GM18508 (cell line): Measurements from ENCODE around the gene ACCS.

Source experiments
- ATAC-seq: cut with Tn5 transposase; IDR thresholded peaks from one replicate; pipeline ENCODE4 v1.9.1; 2021; ENCODE audit warnings: moderate number of reproducible peaks; ENCODE audit not compliant: insufficient read depth, unreplicated experiment

The ACCS gene

GRCh38 chr11:44083906-44084305 is 17.8 kb downstream of the ACCS start:
- ATAC-seq = no peak

DNA sequence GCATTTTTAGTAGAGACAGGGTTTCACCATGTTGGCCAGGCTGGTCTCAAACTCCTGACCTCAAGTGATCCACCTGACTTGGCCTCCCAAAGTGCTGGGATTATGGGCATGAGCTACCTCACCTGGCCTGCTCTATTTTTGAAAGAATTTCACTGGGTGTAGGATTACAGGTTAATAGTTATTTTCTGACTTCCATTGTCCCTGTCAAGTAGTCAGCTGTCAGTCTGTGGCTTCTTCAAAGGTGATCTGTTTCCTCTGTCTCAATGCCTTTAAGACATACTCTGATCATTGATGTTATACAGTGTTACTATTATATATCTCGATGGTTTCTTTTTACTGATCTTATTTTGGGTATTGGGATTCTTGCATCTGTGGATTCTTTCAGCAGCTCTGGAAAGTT is 19.3 kb downstream of the ACCS start:
- no peak for ATAC-seq

- ATAC-seq = no peak
Measured at GRCh38 chr11:44088377-44088776, 22.3 kb downstream of the ACCS start.

DNA sequence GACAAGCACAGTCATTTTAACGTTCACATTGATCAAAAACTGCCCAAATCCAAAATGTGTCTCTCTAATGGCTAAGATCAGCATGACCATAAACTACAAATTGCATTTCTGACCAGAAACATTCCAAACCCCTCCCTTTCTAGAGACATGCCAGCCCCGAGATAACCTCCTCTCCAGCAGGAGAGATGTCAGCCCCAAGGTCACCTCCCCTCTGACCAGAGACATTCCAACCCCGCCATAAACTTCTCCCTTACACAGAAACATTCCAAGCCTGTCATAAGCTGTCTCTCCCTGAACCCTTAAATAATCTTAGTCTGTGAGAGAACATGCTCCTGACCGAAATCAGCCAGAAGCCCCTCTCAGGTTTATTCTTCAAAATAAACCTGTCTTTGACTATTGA is 22.8 kb downstream of the ACCS start:
- ATAC-seq = no peak

GRCh38 chr11:44090539-44090938 is 24.5 kb downstream of the ACCS start:
- no peak for ATAC-seq

DNA sequence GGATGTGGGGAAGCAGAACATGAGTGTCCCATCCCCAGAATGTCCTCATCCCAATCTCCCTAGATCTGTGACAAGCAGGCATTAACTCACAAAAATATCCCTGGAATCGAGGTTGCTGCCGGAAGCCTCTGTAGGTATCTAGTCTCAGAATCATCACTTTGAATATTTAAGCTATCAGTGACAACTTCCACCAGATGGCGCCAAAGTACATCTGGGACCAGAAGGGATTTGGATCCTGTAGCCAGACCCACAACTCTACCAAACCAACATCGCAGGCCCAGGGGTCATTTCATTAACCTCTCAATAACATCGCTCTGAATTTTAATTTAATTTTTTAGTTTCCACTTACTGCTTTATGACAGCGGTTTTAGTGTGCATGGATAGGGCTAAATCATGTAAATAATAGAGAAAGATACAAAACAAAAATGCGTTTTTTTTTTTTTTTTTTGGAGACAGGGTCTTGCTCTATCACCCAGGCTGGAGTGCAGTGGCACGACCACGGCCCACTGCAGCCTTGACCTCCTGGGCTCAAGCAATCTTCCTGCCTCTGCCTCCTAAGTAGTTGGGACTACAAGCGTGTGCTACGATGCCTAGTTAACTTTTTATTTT is 28.3 kb downstream of the ACCS start:
- ATAC-seq = no peak

DNA sequence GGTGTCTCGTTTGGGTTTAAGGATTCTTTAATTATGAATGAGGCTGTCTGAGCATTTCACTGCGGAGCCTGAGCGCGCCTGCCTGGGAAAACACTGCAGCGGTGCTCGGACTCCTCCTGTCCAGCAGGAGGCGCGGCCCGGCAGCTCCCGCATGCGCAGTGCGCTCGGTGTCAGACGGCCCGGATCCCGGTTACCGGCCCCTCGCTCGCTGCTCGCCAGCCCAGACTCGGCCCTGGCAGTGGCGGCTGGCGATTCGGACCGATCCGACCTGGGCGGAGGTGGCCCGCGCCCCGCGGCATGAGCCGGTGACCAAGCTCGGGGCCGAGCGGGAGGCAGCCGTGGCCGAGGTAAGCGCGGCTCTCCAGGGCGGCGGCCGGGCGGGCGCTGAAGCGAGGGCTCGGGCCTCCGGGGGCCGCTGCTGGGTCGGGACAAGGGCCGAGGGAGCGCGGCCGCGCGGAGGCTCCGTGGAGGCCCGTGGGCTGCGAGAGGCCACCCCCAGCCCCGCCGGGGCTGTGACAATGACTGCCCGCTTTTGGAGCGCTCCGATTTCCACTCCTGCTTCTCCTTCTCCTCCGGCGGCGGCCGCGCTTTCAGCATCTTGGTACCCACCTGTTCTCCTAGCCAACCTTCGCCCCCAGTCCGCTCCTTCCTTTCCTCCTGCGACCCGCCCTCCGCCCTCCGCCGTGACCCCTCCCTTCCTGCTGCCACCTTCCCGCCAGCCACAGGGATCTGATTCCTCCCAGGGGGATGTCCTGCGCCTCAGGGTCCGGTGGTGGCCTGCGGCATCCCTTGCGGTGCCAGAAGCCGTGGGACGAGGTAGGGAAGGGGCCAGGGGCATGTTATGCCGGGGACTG is 29.7 kb downstream of the ACCS start, which contains the start of gene EXT2:
EXT2 (plus strand) TSS at position 173 of the 854 bp plus-strand sequence. CDS start 12,035 bp downstream, outside the sequence.
- ATAC-seq = peak; percentile 52

DNA sequence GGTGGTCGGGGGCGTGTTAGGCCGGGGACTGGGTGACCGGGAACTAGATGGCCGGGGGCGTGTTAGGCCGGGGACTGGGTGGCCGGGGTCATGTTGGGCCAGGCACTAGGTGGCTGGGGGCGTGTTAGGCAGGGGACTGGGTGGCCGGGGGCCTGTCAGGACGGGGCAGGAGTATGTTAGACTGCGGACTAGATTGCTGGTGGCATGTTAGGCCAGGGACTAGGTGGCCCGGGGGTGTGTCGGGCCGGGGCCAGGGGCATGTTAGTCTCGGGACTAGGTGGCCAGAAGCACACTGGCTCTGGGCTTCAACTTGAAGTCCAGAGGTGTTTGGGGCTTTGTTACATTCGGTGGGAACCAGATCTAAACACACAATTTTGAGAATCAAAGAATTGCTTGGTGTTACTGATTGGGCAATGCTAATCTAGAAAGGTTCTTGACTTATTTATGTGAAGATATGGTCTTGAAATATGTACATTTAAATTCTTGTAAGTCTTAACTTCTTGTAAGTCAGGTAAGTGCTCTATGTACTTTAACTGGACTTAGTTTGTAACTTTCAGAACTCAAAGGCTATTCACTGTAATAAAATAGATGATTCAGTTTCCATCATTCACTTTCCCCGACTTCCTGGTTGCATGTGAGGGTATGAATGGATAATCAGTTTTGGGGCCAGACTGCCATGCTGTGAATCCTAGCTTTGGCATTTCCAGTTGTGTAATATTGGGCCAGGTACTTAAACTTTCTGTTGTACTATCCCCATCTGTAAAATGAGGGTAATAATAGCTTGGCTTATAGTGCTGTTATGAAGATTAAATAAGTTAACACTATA is 30.5 kb downstream of the ACCS start:
- no peak for ATAC-seq

DNA sequence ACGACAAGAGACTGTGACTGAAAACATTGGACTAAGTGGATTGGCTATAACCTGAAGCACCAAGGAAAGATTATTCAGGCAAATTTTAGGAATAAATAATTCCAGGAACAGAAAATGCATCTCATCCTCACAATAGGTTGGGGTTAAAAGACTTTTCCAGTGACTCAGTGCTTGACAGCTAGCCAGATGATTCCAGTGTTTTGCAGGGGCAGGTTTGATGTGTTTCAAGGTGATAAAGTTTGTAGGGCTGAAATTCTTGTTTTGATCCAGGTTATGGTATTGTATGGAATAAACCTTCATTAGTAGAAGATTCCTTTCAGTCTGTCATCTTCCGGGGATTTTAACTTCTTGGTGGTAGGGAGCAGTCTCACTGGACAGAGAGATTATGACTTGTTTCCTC is 31.8 kb downstream of the ACCS start:
- no peak for ATAC-seq

DNA sequence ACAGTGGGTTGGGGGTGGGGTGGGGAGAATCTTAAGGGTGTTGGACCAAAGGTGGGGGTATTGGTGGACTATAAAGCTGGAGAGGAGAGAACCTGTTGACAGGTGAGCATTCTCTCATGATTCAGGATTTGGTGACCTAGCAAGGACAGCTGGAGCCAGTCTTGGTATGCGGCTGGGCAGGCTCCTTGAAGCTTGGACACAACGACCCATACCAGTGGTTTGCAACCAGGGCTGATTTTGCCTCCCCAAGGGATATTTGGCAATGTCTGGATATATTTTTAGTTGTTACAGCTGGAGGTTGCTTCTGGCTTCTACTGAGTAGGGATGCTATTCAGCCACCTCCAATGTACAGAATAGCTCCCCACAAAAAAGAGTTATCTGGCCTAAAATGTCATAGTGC is 35.0 kb downstream of the ACCS start:
- ATAC-seq = no peak

DNA sequence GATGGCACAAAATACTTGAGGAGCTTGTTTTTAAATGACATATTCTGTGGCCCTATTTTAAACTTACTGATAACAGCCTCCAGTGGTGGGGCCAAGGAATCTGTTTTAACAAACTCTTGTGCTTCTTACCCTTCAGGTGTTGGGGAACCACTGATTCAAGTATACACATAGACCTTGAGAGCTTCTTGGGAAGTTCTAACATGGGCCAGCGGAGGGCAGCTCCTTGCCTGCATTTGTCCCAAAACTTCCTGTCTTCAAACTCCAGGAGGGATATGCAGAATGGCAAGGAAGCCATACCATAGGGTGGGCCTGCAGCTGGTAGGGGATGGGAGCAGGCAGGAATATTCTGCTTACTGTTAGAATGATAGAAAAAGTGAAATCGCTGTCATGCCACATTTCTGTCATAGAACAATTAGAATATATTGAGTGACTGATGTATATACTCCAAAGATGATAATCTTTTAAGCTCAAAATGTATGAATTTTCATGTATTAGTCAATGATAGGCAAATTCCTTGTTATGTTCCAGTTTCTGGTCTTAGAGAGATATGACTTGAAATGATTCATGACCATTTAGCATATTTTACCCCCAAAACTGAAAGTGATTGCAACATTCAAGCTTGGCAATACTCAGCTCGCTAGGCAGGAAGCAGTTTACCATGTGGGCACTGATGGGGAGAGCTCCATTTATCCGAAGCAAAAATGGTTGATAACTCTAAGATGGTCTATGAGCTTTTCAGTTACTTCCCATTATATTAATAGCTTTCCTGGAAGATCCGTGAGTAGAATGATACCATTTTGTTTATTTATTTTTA is 38.6 kb downstream of the ACCS start:
- no peak for ATAC-seq

- no peak for ATAC-seq
Measured at GRCh38 chr11:44108260-44108659, 42.2 kb downstream of the ACCS start.

DNA sequence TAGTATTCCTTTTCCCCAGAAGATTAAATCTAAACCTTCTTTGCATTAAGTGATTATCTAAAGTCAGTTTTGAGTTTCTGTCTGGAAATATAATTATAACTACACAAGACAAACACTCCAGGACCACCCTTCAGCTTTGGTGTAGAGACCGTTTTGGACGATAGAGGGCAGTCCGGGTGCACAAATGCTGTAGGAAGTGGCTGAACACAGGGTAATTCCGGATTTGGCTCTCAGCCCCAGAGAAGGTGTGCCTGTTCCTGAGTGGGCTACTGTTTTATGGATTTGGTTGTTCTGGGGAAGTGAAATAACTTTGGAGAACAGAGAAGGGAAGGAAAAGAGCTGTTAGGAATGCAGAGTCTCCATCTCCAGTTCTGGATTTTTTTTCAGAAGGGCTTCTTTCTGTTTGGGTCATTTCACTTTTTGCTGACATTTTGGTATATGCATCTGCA is 44.2 kb downstream of the ACCS start:
- no peak for ATAC-seq

DNA sequence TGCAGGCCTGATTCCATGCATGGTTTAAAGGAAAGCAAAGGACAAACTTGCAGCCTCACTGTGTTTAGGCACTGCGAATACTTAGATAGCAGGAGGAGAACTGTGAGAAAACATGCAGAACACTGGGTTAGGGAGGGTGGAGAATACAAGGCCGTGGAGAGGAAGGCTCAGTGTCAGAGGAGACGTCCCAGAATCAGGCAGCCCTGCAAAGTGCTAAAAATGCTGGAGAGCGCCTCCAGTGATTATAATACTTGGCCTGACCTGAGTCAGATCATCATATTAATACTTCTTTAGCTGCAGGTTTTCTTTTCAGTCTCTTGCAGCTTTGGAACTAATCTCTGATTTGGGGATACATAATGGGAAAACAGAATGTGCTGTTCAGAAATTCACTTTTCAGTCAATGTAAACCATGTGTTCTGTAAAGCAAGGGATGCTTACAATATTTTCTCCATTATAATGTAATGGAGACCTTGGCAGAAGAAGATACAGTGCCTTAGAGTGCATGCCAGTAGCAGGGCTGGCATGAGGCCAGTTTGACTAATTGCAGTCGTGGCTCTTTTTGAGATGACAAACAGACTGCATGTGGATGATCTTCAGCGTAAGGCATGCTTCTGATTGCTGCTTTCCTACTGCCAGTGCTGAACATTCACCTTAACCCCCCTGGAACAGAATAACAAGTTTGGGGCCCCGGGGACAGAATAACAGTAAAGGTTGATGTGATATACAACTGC is 46.2 kb downstream of the ACCS start:
- no peak for ATAC-seq

DNA sequence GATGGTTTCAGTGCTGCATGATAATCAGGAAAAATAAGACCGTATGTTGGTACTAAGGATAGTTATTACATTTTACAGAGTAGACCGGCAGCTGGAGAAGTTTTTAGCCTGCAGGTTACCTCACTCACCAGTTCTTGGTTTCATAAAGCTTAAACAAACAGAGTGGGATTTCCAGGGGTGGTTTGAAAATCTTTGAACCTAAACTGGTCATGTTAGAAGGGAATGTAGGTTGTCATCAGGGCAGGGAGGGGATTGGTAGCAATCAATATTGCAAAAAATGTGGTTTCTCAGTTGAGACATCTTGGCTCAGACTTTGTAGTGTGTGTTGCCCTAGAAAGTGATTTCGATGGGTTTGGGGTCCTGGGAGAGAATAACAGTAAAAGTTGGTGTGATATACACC is 46.9 kb downstream of the ACCS start:
- no peak for ATAC-seq

DNA sequence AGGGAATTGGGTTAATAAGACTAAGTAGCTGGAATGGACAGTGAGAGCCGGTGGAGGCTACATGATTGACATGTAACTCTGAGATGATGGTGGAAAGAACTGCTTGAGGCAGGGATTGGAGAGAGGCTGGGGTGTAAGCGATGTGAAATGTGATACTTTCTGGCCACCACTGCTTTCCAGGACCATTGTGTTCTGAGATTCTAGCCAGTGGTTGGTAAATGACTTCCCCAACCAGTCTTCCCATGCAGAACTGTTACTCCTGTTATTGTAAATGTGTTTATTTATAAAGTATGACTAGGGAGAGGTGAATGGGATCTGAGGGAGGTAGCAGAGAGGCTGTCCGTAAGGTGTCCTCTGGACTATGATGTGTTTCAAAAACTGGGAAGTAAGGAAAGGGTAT is 47.5 kb downstream of the ACCS start:
- ATAC-seq = no peak

DNA sequence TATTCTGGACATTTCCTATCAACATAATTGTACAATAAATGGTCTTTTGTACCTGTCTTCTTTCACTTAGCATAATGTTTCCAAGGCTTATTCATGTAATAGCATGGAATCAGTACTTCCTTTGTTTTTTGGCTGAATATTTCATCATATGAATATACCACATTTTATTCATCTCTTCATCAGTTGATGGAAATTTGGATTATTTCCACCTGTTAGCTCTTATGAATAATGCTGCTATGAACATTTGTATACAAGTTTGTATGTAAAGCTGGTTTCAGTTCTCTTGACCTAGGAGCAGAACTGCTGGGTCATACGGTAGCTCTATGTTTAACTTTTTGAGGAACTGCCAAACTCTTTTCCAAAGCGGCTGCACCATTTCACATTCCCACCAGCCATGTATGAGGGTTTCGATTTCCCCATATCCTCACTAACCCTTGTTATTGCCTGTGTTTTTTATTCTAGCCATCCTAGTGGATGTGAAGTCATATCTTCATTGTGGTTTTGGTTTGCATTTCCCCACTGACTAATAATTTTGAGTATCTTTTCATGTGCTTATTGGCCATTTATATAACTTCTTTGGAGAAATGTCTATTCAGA is 50.3 kb downstream of the ACCS start:
- ATAC-seq = no peak

GRCh38 chr11:44120169-44120568 is 54.1 kb downstream of the ACCS start:
- ATAC-seq = no peak

- no peak for ATAC-seq
Measured at GRCh38 chr11:44125598-44125997, 59.5 kb downstream of the ACCS start.
